GM19324 (cell line): ENCODE results near the gene ATP13A2.
"Not testable (repeated sequence)": the region's sequence is repeated elsewhere in the genome, so short reads cannot be mapped to it uniquely, and the experiment has no call there.

Experiments
- ATAC-seq: cut with Tn5 transposase; IDR thresholded peaks from one replicate; pipeline ENCODE4 v1.9.1; 2021; ENCODE audit warnings: mild to moderate bottlenecking, moderate library complexity; ENCODE audit not compliant: unreplicated experiment, low FRiP score

ATP13A2 gene

DNA sequence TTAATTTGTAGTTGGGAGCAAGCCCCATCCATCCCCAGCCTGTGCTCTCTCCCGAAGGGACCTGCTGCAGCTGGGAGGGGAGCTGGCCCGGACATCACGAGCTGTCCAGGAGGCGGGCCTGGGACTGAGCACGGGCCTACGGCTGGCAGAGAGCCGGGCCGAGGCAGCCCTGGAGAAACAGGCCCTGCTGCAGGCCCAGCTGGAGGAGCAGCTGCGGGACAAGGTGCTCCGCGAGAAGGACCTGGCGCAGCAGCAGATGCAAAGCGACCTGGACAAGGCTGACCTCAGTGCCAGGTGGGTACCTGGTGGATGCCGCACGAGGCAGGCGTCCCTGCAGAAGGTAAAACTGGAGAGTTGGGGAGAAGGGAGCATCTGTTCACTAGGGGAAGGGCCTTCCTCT is 75.1 kb downstream of the ATP13A2 start:
- ATAC-seq = not testable (repeated sequence)
